Measurements from ENCODE around the gene HSD17B13.
"Not testable (repeated sequence)": the region's sequence is repeated elsewhere in the genome, so short reads cannot be mapped to it uniquely, and the experiment has no call there.

Gene HSD17B13

DNA sequence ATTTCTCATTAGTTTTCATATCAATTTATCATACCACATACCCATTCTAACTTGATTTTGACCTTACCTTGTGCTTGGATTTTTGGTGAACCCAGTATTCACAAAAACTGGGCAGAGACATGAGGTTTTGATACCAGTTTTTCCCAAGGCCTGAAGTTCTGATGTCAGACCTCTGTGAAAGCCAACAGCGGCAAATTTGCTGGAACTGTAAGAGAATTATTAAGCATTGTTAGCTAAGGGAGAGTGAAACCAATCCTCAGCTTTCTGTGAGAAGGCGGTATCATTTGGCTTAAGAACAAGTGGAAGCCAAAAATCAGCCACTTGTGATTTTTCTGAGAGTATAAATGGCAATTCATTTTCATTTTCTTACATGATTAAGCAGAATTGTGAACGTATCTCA lies 8.9 kb downstream of the HSD17B13 start:
- no peak for DNase-seq

- DNase-seq: no peak
Observed at GRCh38 chr4:87311684-87312083, 11.0 kb downstream of the HSD17B13 start.

DNA sequence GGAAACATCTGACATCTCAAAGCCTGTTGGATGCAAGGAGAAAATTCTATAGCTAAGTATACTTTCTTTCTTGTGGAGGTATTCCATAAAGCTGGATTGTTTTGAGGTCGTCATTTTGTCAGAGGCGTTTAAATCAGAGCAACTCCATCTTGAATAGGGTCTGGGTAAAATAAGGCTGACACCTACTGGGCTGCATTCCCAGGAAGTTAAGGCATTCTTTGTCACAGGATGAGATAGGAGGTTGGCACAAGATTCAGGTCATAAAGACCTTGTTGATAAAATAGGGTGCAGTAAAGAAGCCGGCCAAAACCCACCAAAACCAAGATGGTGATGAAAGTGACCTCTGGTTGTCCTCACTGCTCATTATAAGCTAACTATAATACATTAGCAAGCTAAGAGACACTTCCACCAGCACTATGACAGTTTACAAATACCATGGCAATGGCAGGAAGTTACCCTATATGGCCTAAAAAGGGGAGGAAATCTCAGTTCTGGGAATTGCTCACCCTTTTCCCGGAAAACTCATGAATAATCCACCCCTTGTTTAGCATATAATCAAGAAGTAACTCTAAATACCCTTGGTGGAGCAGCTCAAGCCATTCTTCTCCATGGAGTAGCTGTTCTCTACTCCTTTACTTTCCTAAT lies 11.9 kb downstream of the HSD17B13 start:
- no peak for DNase-seq

- DNase-seq: no peak
Observed at GRCh38 chr4:87309625-87310024, 13.1 kb downstream of the HSD17B13 start.

- no peak for DNase-seq
Observed at GRCh38 chr4:87306056-87306455, 16.6 kb downstream of the HSD17B13 start.

- DNase-seq: no peak
Observed at GRCh38 chr4:87305562-87305961, 17.1 kb downstream of the HSD17B13 start.

DNA sequence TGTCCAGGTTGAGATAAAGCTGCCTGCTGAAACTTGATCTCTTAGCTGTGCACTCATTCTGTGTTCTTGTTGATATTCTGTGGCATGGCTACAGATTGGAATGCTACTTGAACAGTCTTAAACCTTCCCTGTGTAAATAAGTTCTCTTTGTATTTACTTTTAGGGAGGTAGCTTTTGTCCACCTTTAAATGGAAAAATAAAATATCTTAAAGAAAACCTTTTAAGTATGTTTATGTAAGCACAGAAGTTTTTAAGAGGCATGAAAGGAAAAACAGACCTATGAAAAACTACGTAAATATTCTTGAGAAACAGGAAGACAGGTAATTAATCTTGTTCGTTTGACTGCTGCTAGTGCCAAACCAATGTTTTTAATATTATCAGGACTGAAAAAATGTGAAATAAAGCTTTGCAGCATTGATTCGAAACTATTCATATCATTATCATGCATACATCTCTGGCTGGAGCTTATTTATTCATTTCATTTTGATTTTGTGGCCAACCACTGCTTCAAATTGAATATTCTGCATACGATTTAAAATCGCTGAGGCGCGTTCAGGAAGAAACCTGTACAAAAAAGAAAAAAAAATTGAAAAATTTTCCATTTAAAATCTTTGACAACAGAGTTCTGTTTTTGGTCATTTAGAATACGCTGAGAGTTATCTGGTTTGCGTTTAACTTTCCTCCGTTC lies 17.8 kb downstream of the HSD17B13 start:
- no peak for DNase-seq

DNA sequence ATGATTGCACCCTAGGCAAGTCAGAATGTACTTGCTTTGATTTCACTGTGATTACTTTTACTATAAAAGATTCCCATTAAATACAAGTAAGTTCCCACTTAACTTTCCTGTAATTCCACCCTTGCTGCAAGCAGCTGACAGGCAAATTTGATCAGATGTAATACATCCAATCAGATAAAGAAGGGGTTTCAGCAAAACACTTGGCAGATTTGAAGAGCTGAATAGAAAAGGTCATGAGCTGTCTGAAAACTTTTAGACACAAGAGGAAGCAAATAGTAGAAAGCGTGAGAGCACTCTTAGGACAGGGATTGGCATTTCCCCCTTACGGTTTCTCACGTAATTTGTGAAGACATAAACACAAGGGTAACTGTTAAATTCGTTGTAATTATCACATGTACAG lies 22.8 kb downstream of the HSD17B13 start:
- no peak for DNase-seq

DNA sequence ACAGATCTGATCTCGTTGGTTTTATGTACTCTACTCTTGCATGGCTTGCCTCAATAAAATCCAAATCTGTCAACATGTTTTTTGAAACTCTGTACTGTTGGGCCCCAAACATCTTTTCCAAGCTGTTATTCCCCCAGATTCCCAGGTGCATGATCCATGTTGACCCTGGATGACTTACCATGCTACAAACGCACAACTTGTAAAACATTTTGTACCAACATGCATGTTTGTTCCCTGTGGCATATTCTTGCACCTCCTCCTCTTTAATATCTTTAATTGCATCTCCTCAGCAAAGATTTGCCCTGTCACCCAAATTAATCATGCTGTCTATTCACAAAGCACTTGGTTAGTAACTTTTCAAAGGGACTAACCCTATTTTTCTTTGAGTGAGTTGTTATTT lies 24.3 kb downstream of the HSD17B13 start:
- no peak for DNase-seq

GRCh38 chr4:87294911-87295310 lies 27.8 kb downstream of the HSD17B13 start:
- not testable (repeated sequence) for DNase-seq

DNA sequence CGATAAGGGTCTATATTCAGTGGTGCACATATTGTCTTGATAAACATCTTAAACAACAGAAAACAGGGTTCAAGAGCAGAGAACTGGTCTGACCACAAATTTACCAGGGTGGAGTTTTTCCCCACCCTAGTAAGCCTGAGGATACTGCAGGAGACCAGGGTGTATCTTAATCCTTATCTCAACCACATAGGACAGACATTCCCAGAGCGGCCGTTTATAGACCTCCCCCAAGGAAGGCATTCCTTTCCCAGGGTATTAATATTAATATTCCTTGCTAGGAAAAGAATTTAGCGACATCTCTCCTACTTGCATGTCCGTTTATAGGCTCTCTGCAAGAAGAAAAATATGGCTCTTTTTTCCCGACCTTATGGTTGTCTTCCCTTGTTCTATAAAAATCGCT lies 28.8 kb downstream of the HSD17B13 start:
- not testable (repeated sequence) for DNase-seq

- no peak for DNase-seq
Observed at GRCh38 chr4:87286970-87287369, 35.7 kb downstream of the HSD17B13 start.

- not testable (repeated sequence) for DNase-seq
Observed at GRCh38 chr4:87284268-87284667, 38.4 kb downstream of the HSD17B13 start.

DNA sequence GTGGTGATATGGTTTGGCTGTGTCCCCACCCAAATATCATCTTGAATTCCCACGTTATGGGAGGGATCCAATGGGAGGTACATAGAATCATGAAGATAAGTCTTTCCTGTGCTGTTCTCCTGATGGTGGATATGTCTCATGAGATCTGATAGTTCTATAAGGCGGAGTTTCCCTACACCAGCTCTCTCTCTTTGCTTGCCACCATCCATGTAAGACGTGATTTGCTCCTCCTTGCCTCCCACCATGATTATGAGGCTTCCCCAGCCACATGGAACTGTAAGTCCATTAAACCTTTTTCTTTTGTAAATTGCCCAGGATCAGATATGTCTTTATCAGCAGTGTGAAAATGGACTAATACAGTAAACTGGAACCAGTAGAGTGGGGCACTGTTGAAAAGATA lies 39.5 kb downstream of the HSD17B13 start:
- no peak for DNase-seq

- no peak for DNase-seq
Observed at GRCh38 chr4:87281603-87282002, 41.1 kb downstream of the HSD17B13 start.

DNA sequence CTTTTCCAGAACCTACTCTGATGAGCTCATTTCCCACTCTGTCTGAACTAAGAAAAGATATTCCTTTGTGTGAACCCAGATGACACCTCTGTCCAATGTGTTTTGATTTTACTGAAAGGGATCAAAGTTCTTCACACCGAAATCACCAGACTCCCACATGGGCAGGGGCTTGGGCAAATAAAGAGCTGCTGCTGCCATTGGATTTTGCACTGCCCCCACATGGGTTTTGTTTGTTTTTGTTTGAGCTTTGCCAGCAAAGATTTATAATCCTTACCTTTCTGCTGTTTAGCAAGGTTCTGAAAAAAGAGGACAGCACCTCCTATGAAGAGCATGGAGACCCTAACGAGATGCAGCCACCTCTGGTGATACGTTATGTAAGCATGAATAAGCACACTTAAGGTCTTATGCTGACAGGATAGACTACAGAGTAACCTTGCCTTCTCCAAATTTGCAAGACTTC lies 44.3 kb downstream of the HSD17B13 start:
- DNase-seq: no peak

DNA sequence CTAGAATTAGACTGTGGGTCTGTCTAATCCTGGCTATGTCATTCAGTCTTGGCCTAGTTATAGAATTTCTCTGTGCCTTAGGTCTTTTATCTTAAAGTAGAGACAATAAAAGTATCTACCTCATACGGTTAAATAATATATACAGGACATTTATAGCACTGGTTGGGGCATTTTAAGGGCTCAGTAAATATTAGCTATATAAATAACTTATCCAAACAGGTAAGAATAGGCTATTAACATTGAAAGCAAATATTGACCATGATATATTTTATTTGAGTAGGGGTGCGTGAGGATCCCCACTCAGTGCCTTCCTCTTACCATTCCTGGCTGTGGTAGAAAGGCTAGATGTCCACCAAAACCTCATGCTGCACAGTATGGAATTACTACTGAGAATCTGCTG lies 47.4 kb downstream of the HSD17B13 start:
- no peak for DNase-seq

DNA sequence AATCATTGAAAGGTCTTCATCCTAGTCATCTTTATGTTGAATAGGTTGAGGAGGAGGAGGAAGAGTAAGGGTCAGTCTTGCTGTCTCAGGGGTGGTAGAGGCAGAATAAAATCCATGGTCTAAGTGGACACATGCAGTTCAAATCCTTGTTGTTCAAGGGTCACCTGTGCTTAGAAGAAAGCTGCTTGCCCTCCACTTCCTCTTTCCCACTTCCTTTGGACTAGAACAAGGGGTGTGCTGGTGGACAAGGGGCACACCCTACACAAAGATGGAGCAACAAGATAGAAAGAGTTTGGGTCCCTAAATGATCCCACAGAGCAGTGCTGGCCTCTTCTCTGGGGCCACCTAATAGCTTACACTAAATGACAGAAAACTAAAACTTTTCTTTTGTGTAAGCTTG lies 47.9 kb downstream of the HSD17B13 start:
- DNase-seq: no peak

GRCh38 chr4:87274327-87274726 lies 48.4 kb downstream of the HSD17B13 start:
- no peak for DNase-seq

DNA sequence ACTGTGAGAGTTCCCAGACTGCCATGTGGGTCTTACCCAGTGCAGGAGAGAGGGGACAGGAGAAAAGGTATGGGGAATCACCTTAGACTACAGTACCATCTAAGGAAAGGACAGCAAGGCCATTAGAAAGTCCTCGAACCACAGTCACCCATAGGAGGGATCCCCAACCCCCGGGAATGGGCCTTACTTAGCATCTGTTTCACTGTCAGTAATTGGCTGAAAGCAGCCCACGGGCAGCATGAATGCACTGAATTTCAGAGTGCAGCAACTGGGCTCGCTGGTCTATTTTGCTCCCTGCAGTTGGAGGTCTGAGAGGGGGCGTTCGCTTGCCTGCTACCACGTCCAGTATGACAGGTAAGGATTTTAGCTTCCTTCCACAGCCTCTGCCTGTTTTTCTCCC lies 51.9 kb downstream of the HSD17B13 start:
- DNase-seq: no peak

- peak; percentile 5 for DNase-seq
Observed at GRCh38 chr4:87270144-87270543, 52.5 kb downstream of the HSD17B13 start.

DNA sequence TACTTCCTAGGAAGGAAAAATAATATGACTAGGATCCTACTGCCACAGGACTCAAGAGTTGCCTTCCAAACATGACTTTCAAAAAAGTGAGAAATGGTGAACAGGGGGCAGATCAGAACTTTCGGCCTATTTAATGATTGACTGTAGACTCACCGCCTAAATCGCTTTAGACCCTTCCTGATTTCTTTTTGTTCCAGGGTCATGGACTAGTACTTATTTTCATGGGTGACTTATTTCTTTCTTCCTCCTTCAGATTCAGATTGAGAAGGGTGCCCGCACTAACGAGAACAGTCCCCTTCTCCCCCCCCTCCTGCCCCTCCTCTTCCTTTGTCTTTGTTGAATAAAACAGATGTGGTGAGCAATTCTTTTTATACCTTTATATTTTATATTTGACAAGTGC lies 54.3 kb downstream of the HSD17B13 start:
- no peak for DNase-seq

DNA sequence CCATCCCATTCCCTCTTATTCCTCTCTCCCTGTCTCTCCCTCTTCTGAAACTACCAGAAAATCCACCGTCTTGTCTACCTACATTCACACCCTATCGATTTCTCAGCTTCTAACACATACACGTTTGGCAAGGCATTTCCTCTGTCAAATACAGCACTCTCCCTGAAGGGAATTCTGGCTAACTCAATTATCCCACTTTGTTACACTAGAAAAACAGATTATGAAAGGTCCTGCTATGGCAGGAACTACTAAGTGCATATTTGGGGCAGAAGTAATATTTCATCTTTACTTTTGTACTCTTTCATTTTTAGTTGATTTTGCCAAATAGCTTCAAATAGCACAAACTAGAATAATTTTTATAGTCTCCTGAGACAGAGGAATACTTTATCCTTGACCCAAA lies 55.7 kb downstream of the HSD17B13 start:
- DNase-seq: no peak

DNA sequence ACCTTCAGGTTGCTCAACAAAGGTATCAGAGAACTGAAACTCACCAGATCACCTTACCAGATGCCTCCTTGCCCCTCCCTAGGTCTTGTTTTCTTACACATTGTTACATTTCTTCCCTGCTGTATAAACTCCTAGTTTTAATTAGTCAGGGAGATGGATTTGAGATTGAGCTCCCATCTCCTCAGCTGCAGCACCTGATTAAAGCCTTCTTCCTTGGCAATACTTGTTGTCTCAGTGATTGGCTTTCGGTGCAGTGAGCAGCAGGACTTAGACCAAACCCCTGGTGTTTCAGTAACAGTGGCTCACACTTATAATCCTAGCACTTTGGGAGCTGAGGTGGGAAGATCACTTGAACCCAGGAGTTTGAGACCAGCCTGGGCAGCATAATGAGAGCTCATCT lies 59.8 kb downstream of the HSD17B13 start:
- DNase-seq: no peak

DNA sequence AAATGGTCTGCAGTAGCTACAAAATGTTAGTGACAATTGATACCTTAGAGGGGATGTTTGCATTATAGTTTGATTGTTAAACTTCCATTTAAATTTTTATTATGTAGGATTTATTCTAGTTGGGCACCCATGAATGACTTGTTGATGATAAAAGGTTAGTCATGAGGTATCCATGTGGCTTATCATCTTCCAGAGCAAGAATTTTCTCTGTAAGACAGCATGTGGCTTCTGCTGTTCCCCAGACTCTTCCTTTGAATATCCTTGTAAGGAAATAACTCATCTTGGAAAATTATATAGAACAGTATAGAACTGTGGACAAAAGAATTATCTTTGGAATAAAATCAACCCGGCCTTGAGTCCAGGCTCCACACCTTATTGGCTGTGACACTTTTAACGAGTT lies 62.2 kb downstream of the HSD17B13 start:
- DNase-seq: no peak

All from GF-D8 (cell line).